C1 segment of cervical spinal cord (tissue), 14 donors: Measurements from ENCODE around the gene CENPB.
"Not testable (repeated sequence)": the region's sequence is repeated elsewhere in the genome, so short reads cannot be mapped to it uniquely, and the experiment has no call there.

Experiments
- DNase-seq, 14 donors: peaks; one replicate each; lab custom pipeline; 2025; lab: John Stamatoyannopoulos, UW

The CENPB gene, protein sequence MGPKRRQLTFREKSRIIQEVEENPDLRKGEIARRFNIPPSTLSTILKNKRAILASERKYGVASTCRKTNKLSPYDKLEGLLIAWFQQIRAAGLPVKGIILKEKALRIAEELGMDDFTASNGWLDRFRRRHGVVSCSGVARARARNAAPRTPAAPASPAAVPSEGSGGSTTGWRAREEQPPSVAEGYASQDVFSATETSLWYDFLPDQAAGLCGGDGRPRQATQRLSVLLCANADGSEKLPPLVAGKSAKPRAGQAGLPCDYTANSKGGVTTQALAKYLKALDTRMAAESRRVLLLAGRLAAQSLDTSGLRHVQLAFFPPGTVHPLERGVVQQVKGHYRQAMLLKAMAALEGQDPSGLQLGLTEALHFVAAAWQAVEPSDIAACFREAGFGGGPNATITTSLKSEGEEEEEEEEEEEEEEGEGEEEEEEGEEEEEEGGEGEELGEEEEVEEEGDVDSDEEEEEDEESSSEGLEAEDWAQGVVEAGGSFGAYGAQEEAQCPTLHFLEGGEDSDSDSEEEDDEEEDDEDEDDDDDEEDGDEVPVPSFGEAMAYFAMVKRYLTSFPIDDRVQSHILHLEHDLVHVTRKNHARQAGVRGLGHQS

DNA sequence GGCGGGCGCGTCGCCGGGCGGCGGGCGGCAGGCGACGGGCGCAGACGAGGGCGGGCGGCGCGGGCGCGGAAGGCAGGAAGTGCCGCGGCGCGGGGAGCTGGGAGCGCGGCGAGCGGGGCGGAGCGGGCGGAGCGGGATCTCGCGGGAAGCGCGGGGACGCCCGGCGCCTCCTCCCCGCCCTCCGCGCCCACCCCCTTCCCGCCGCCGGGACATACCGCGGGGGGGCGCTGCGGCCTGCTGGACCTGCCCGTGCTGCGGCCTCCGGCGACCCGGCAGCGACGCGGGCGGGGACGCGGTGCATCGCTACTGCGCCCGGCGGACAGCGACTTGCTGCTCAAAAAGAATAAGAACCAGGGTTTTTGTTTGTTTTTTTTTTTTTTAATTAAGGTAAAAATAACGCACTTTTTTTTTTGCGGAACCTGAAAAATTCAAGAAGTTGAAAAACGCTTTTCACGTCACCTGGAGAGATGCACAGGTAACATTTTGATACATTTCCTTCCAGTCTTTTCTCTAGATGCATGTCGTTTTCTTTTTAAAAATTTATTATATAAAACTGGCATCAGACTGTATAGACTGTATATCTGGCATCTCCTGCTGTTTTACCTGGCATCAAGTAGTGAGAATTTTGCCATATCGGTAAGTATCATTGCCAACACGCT lies at the start of gene CENPB:
Gene CENPB, minus strand, starts transcription at position 76 of the 659 bp plus-strand sequence. CDS start 257 bp downstream, outside the sequence.
- peak in 13 of 14 donors; percentile 47 to 93 (median 72) for DNase-seq

- DNase-seq = no peak
These were observed 49.6 kb upstream of the CENPB start for GRCh38 chr20:3836132-3836531.

- not testable (repeated sequence) for DNase-seq
These were observed 43.4 kb upstream of the CENPB start for GRCh38 chr20:3829891-3830290.

- DNase-seq = no peak
These were observed 42.3 kb upstream of the CENPB start for GRCh38 chr20:3828798-3829197.

DNA sequence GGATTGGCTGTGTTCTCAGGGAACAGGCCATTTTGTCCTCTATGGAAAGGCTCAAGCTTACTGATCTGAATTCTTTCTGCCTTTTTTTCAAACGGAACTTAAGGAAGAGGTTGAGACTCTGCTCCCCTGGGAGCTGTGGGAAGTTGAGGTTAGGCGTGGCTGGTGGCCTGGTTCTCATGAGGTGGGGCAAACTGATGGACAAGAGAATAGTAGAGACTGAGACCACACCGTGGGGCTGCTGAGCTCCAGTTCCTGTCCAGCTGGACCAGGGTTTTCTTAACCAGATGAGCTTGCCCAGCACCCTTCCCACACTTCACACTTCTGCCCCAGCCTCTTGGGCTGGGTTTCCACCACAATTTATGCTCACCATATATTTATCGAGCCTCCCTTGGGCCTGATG lies 39.9 kb upstream of the CENPB start:
- no peak for DNase-seq

DNA sequence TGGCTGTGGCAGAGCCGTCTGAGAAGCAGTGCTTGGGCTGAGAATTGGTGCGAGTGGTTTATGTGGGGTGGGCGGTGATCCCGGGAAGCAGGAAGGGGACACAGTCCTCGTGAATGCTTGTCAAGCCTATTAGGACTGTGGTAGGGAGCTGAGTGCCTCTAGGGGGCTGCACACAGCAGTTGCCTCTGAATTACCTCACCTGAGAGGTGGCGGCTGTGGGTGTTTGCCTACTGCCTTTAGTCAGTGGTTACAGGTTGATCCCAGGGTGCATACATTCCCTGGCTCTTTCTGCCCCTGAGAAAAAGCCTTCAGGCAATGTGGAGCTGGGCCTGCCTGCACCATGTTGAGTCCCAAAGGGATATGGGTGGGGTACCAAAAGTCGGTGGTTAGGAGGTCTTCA lies 39.0 kb upstream of the CENPB start:
- DNase-seq = no peak

GRCh38 chr20:3823881-3824280 lies 37.3 kb upstream of the CENPB start:
- no peak for DNase-seq

- DNase-seq = no peak
These were observed 35.5 kb upstream of the CENPB start for GRCh38 chr20:3821996-3822395.

DNA sequence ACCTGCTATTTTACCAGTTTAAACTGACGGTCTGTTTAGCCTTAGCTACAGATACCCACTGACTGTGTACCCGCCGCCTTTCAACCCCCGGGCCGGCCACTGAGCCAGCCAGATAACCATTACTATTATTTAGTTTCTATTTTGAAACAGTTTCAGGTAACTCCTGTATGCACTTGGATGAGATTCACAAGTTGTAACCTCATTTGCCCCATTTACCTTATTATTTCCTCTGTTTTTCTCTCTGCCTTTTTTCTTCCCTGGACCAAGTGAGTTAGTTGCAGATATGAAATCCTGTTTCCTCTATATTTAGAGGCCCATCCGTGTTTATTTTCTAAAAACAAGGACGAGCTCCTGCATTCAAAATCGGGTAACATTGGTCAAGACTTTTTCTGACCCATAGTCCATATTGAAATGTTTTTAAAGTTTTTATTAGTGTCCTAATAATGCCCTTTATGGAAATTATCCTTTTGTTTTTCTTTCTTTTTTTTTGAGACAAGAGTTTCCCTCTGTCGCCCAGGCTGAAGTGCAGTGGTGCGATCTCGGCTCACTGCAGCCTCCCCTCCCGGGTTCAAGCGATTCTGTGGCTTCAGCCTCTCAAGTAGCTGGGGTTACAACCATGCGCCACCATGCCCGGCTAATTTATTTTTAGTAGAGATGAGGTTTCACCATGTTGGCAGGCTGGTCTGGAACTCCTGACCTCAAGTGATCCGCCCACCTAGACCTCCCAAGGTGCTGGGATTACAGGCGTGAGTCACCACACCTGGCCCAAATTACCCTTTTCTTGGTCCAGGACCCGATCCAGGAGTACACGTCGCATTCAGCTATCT lies 34.6 kb upstream of the CENPB start:
- DNase-seq = no peak

DNA sequence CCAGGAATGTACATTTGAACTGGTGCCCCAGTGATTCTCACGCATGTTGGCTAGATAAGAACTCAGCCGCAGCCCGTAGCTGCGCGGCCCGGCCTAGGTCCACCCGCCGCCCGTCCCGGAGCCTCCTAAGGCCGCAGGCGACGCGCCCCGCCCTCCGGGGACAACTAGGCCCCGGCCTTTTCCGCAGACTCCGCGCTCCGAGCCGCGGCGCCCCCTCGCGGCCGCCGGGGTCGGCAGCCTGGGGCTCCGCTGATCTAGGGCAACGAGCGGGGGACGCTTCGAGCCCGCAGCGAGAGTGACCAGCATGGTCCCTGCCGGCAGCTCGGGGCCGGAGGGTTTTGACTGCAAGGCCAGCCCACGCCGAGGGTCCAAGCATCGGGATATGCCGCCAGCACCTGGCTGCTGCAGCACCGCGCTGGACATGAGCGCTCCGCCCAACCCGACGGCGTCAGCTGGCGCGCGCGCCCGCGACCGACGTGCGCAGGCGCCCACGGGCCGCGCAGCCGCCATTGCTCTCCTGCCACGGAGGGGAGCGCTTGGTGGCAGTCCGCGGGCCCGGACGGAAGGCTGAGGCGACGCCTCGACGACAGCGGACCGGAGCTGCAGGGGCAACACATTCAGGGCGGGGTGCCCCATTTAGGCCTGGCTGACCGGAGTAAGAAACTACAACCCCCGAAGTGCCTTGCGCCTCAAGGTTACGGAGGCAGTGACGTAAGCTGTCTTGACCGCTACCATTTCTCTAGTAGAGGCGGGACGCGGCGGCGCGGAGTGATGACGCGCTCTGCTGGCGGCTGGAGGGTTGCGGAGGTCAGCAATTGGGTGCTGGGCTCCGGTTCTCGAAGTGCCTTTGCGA lies 33.7 kb upstream of the CENPB start, which contains the start of gene AP5S1:
Gene AP5S1, plus strand, starts transcription at position 500 of the 853 bp plus-strand sequence. CDS start 1,571 bp downstream, outside the sequence.
- DNase-seq = peak; percentile 87 to 100 (median 96)

GRCh38 chr20:3819411-3820047 lies 33.0 kb upstream of the CENPB start:
- peak in 1 of 14 donors; percentile 16 for DNase-seq

DNA sequence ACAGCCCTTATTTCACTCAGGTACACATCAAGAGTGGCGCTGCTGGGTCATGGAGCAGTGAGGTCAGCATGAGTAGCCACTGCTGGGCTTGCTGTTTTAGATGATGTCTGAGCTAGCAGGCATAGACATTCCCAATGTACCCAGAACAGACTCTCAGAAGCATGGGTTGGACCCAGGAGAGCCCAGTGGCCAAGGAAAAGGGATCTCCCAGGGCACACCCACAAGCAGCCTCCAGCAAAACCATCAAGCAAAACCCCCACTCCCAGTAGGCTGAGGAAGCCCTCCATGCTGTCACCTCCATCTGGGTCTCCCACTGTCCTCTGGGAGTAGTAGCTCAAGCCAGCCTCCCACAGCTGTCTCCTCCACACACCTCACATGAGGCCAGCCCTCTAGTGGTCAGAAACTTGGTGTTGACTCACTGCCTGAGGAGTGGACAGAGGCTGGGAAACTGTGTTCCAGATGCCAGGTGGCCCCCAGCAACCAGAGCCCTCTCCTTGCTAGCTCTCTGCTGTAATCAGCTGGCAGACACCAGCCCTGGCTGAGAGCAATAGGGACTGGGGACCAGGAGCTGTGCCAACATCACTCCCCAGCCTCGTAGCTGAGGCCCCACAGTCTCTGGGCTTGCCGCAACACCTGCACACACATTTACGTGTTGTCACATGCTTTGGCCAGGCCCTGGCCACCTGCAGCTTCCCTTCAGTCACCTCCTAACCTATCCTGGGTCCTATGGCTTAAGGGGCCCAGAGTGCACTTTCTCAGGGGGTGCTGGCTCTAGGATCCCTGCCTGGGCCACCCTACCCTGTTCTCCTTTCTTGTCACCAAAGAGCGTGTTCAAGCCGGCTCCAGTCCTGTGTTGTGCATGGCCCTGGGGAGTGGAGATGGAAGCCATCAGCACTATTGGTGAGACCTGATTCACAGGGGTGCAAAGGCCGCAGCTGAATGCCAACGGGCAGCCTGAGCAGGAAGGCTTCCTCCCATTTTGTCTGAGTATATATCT lies 31.9 kb upstream of the CENPB start:
- DNase-seq = peak in 2 of 14 donors; percentile 18 to 47

GRCh38 chr20:3815703-3816315 lies 29.3 kb upstream of the CENPB start:
- DNase-seq = no peak

DNA sequence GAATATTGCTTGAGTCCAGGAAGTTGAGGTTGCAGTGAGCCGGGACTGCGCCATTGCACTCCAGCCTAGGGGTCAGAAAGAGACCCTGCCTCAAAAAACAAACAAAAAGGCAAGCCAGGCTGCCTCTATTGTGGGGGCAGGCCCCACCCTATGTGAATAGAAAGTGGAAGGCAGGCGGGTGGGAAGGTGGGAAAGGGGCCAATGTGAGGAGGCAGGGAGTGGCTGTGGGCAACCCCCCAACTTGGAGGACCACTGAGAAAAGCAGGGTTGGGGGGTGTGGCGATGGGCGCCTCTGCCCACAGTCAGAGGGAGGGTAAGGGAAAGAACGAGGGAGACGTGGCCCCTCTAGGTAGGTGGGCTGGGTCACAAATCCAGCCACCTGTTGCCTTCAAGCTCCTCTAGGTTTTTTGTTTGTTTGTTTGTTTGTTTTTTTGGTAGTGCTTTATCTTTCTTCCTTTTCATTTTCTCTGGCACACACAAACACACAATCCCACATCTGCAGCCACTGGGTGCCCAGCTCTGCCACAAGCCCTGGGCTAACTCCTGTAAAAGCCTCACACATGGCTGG lies 28.5 kb upstream of the CENPB start:
- DNase-seq = no peak

DNA sequence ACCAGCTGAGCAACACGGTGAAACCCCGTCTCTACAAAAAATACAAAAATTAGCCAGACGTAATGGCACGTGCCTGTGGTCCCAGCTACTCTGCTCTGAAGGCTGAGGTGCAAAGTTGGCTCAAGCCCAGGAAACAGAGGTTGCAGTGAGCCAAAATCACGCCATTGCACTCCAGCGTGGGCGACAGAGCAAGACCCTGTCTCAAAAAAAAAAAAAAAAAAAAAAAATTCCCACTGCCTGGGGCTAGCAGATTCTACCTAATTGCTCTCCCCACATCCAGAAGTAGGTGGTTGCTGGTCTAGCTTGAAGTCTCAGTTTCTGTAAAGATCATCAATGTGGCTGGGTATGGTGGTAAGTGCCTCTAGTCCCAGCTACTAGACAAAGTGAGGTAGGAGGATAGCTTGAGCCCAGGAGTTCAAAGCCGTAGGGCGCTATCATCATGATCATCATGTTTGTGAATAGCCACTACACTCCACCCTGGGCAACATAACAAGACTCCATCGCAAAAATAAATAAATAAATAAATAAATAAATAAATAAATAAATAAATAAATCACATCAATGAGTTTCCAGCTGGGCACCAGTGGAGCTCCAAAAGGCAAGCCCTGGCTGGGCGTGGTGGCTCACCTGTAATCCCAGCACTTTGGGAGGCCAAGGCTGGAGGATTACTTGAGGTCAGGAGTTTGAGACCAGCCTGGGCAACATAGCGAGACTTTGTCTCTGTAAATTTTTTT lies 27.5 kb upstream of the CENPB start:
- DNase-seq = no peak

- DNase-seq = no peak
These were observed 26.7 kb upstream of the CENPB start for GRCh38 chr20:3812975-3813847.
